Endodermal cell (in vitro differentiated cells): ENCODE measurements around the gene SH2B2. TPM values are rescaled to one million over a fixed set of nuclear protein-coding genes. Genes with fewer than 3 reads are reported as not detected.

ENCODE experiments used
- DNase-seq: peaks from one replicate; pipeline ENCODE4 v3.0.0-alpha.2; 2017
- H3K27ac ChIP-seq: 2 replicates; pipeline ENCODE4 v1.5.1; 2013; ENCODE audit warnings: mild to moderate bottlenecking, low read depth, low read length, moderate library complexity
- H3K27me3 ChIP-seq: 2 replicates; pipeline ENCODE4 v1.6.1; 2013; ENCODE audit warnings: mild to moderate bottlenecking, low read length, moderate library complexity; ENCODE audit not compliant: insufficient read depth, control insufficient read depth, poor library complexity, severe bottlenecking
- H3K36me3 ChIP-seq: 2 replicates; pipeline ENCODE4 v1.7.0; 2013; ENCODE audit warnings: mild to moderate bottlenecking, low read length, moderate library complexity; ENCODE audit not compliant: control insufficient read depth, insufficient read depth
- H3K4me1 ChIP-seq: one replicate; pipeline ENCODE4 v1.7.0; 2013; ENCODE audit warnings: low read length; ENCODE audit not compliant: control insufficient read depth, insufficient read depth
- H3K4me3 ChIP-seq: 2 replicates; pipeline ENCODE4 v1.5.1; 2013; ENCODE audit warnings: mild to moderate bottlenecking, low read length, moderate library complexity
- H3K9ac ChIP-seq: 2 replicates; pipeline ENCODE4 v1.6.1; 2013; ENCODE audit warnings: mild to moderate bottlenecking, low read length, moderate library complexity; ENCODE audit not compliant: poor library complexity, severe bottlenecking; ENCODE audit errors: extremely low read depth
- H3K9me3 ChIP-seq: 2 replicates; pipeline ENCODE4 v1.6.1; 2013; ENCODE audit warnings: mild to moderate bottlenecking, low read length, moderate library complexity; ENCODE audit not compliant: control insufficient read depth
- H3K27ac Mint-ChIP-seq: 2 replicates; pipeline ENCODE4 v1.8.0; 2020; ENCODE audit warnings: mixed read lengths
- H3K27me3 Mint-ChIP-seq: 2 replicates; pipeline ENCODE4 v1.8.0; 2021; ENCODE audit warnings: mild to moderate bottlenecking, mixed read lengths; ENCODE audit not compliant: insufficient read depth
- H3K36me3 Mint-ChIP-seq: 2 replicates; pipeline ENCODE4 v1.8.0; 2020; ENCODE audit warnings: low read depth, mixed read lengths
- H3K4me1 Mint-ChIP-seq: 2 replicates; pipeline ENCODE4 v1.8.0; 2020; ENCODE audit warnings: mixed read lengths
- H3K4me3 Mint-ChIP-seq: 2 replicates; pipeline ENCODE4 v1.8.0; 2020; ENCODE audit warnings: mild to moderate bottlenecking, moderate library complexity, mixed read lengths
- H3K9me3 Mint-ChIP-seq: 2 replicates; pipeline ENCODE4 v1.8.0; 2020; ENCODE audit warnings: mild to moderate bottlenecking, mixed read lengths
- CTCF ChIP-seq: fragments of 200-600 bp; sonication (generic); conservative IDR thresholded peaks from 2 replicates; pipeline ENCODE4 v1.5.0; 2021; ENCODE audit warnings: antibody characterized with exemption, mild to moderate bottlenecking
- WGBS, 2 experiments: methylation state at CpG; one replicate each; pipeline versions ENCODE4 v1.1.5 to v1.1.7; 2013; ENCODE audit warnings: missing lambda C conversion rate in 2 of 2, mixed read lengths in 1 of 2; ENCODE audit not compliant: insufficient coverage in 1 of 2, insufficient read length in 1 of 2; 5-methylcytosine and 5-hydroxymethylcytosine counted together
- total RNA-seq, 2 donors: library from RNA; stranded (reverse); fragmentation: NEBNext Ultra II Directional in 1 of 2; extraction: Animal tissue kit (Norgen Biotek cat#: 25700) in 1 of 2; gene quantifications; 2 replicates in 1 of 2; 3 replicates in 1 of 2; pipeline ENCODE4 v1.2.1, GENCODE V29; 2021

SH2B2 gene
- total RNA-seq, 2 donors from 2014 or later, result 8.0 to 8.7 TPM

GRCh38 chr7:102289057-102289456, 2.4 kb downstream of the SH2B2 start:
- H3K4me3 Mint-ChIP-seq, result no peak overlapping the region
- no peak for TF ChIP-seq CTCF
- 83 to 93% methylated on average over 2 to 9 of the region's 9 CpGs for WGBS, 2 experiments
- no peak overlapping the region for H3K4me3 ChIP-seq
- H3K27ac Mint-ChIP-seq, result no peak overlapping the region
- H3K36me3 ChIP-seq, result no peaks in the 10 kb centered on the region
- no peaks in the 10 kb centered on the region for H3K9me3 ChIP-seq
- H3K4me1 ChIP-seq, result peaks cover 4% of the 10 kb centered on the region
- H3K27me3 ChIP-seq, result peaks cover 5% of the 10 kb centered on the region
- H3K27me3 Mint-ChIP-seq, result peaks cover 24% of the 10 kb centered on the region
- no peak overlapping the region for H3K27ac ChIP-seq
- H3K9ac ChIP-seq, result no peak overlapping the region
- no peaks in the 10 kb centered on the region for H3K9me3 Mint-ChIP-seq
- no peak for DNase-seq
- H3K36me3 Mint-ChIP-seq, result no peaks in the 10 kb centered on the region
- peaks cover 6% of the 10 kb centered on the region for H3K4me1 Mint-ChIP-seq

GRCh38 chr7:102291056-102291915, 4.6 kb downstream of the SH2B2 start:
- TF ChIP-seq CTCF, result no peak
- no peak overlapping the region for H3K27ac Mint-ChIP-seq
- H3K9me3 Mint-ChIP-seq, result no peaks in the 10 kb centered on the region
- 80 to 93% methylated on average over 15 to 18 of the region's 18 CpGs for WGBS, 2 experiments
- Histone ChIP-seq H3K4me3 (no peak overlapping the region), H3K9me3 (no peaks in the 10 kb centered on the region), H3K4me1 (peaks cover 4% of the 10 kb centered on the region), H3K27me3 (peaks cover 5% of the 10 kb centered on the region), H3K27ac (no peak overlapping the region), H3K9ac (no peak overlapping the region), H3K36me3 (no peaks in the 10 kb centered on the region)
- no peak for DNase-seq
- H3K4me1 Mint-ChIP-seq, result peaks cover 16% of the 10 kb centered on the region
- H3K27me3 Mint-ChIP-seq, result peaks cover 20% of the 10 kb centered on the region
- H3K36me3 Mint-ChIP-seq, result no peaks in the 10 kb centered on the region
- H3K4me3 Mint-ChIP-seq, result no peak overlapping the region

GRCh38 chr7:102291916-102292267, 5.2 kb downstream of the SH2B2 start:
- H3K36me3 Mint-ChIP-seq, result no peaks in the 10 kb centered on the region
- Histone ChIP-seq H3K9ac (no peak overlapping the region), H3K9me3 (no peaks in the 10 kb centered on the region), H3K4me3 (no peak overlapping the region), H3K4me1 (peaks cover 4% of the 10 kb centered on the region), H3K36me3 (no peaks in the 10 kb centered on the region), H3K27me3 (peaks cover 5% of the 10 kb centered on the region), H3K27ac (no peak overlapping the region)
- H3K4me3 Mint-ChIP-seq, result no peak overlapping the region
- H3K27me3 Mint-ChIP-seq, result peaks cover 20% of the 10 kb centered on the region
- no peak for DNase-seq
- no peak for TF ChIP-seq CTCF
- peaks cover 16% of the 10 kb centered on the region for H3K4me1 Mint-ChIP-seq
- no peaks in the 10 kb centered on the region for H3K9me3 Mint-ChIP-seq
- H3K27ac Mint-ChIP-seq, result no peak overlapping the region
- 82 to 86% methylated on average over 1 to 2 of the region's 2 CpGs for WGBS, 2 experiments
